Activated CD4-positive, alpha-beta T cell treated with anti-CD3 and anti-CD28 coated beads for 1 hour (primary cell): Measurements from ENCODE around the gene THOC3.
"Not testable (repeated sequence)": the region's sequence is repeated elsewhere in the genome, so short reads cannot be mapped to it uniquely, and the experiment has no call there.

Experiments used
- DNase-seq: peaks from one replicate; pipeline ENCODE4 v3.0.0-alpha.2; 2020

THOC3 gene

GRCh38 chr5:175967471-175968372 is at the start of gene THOC3:
THOC3 (minus strand) TSS chr5:175968315; CDS start chr5:175968208, 107 bp downstream.
- peak; percentile 70 for DNase-seq

GRCh38 chr5:176017324-176017723 is 49.2 kb upstream of the THOC3 start:
- not testable (repeated sequence) for DNase-seq

- not testable (repeated sequence) for DNase-seq
Measured at GRCh38 chr5:176014360-176014759, 46.2 kb upstream of the THOC3 start.

- DNase-seq, result not testable (repeated sequence)
Measured at GRCh38 chr5:176011088-176011487, 43.0 kb upstream of the THOC3 start.

GRCh38 chr5:176010202-176010601 is 42.1 kb upstream of the THOC3 start:
- DNase-seq, result not testable (repeated sequence)

GRCh38 chr5:176007220-176007619 is 39.1 kb upstream of the THOC3 start:
- not testable (repeated sequence) for DNase-seq

- DNase-seq, result not testable (repeated sequence)
Measured at GRCh38 chr5:176006819-176007218, 38.7 kb upstream of the THOC3 start.

GRCh38 chr5:175997979-175998378 is 29.9 kb upstream of the THOC3 start:
- DNase-seq, result not testable (repeated sequence)

GRCh38 chr5:175997495-175997894 is 29.4 kb upstream of the THOC3 start:
- DNase-seq, result not testable (repeated sequence)

- not testable (repeated sequence) for DNase-seq
Measured at GRCh38 chr5:175996791-175997190, 28.7 kb upstream of the THOC3 start.

GRCh38 chr5:175995506-175995905 is 27.4 kb upstream of the THOC3 start:
- not testable (repeated sequence) for DNase-seq

GRCh38 chr5:175979371-175979995 is 11.4 kb upstream of the THOC3 start:
- DNase-seq, result not testable (repeated sequence)

GRCh38 chr5:175968381-175968780 is 266 bp upstream of the THOC3 start:
- DNase-seq, result not testable (repeated sequence)

GRCh38 chr5:175962329-175962728 is 5.8 kb downstream of the THOC3 start:
- not testable (repeated sequence) for DNase-seq

GRCh38 chr5:175960228-175960627 is 7.9 kb downstream of the THOC3 start:
- DNase-seq, result not testable (repeated sequence)

GRCh38 chr5:175958515-175958914 is 9.6 kb downstream of the THOC3 start:
- DNase-seq, result not testable (repeated sequence)

- DNase-seq, result not testable (repeated sequence)
Measured at GRCh38 chr5:175954107-175954506, 14.0 kb downstream of the THOC3 start.

GRCh38 chr5:175952810-175953209 is 15.3 kb downstream of the THOC3 start:
- DNase-seq, result not testable (repeated sequence)

GRCh38 chr5:175951339-175951969 is 16.7 kb downstream of the THOC3 start:
- not testable (repeated sequence) for DNase-seq

- not testable (repeated sequence) for DNase-seq
Measured at GRCh38 chr5:175948329-175949108, 19.6 kb downstream of the THOC3 start.

- DNase-seq, result not testable (repeated sequence)
Measured at GRCh38 chr5:175943253-175943652, 24.9 kb downstream of the THOC3 start.

GRCh38 chr5:175940632-175941031 is 27.5 kb downstream of the THOC3 start:
- not testable (repeated sequence) for DNase-seq
